Muscle of leg (tissue), 9 donors: ENCODE measurements around the gene HOATZ. TPM values are rescaled to one million over a fixed set of nuclear protein-coding genes. Genes with fewer than 3 reads are reported as not detected.

ENCODE experiments used
- polyA plus RNA-seq, 8 donors: library from polyadenylated mRNA; unstranded; fragments of 120-200 nt; gene quantifications; one replicate each; pipeline versions ENCODE4 v1.2.1 to v1.2.3, GENCODE V29; 2013; ENCODE audit warnings: inconsistent platforms in 1 of 8, low replicate concordance in 1 of 8; ENCODE audit not compliant: insufficient read length in 8 of 8, insufficient read depth in 1 of 8
- total RNA-seq: library from RNA; stranded (reverse); fragments of 120-200 nt; gene quantifications from one replicate; pipeline ENCODE4 v1.2.4, GENCODE V29; 2013

HOATZ gene
- total and polyA plus RNA-seq, 9 donors, result 0.09 to 0.60 (median 0.12) TPM; not detected in 2

Other genes with a start within 250 kb of the HOATZ start
- 2.7 TPM for gene POU2AF3, start 216.2 kb upstream of the HOATZ start, total RNA-seq
- gene POU2AF3, start 216.2 kb upstream of the HOATZ start, polyA plus RNA-seq, result 1 to 10 TPM; 3.8 to 6.2 (median 4.7) TPM
- 0.04 TPM for gene POU2AF1, start 135.5 kb upstream of the HOATZ start, total RNA-seq
- under 1 TPM; 0.05 to 0.39 (median 0.23) TPM for gene POU2AF1, start 135.5 kb upstream of the HOATZ start, polyA plus RNA-seq
- gene BTG4, start 2.4 kb upstream of the HOATZ start, total RNA-seq, result not detected
- not detected for gene BTG4, start 2.4 kb upstream of the HOATZ start, polyA plus RNA-seq
- gene LAYN, start 25.9 kb downstream of the HOATZ start, total RNA-seq, result 9.8 TPM
- gene LAYN, start 25.9 kb downstream of the HOATZ start, polyA plus RNA-seq, result 1 to 10 TPM; 3.4 to 9.5 (median 6.4) TPM
- gene SIK2, start 87.7 kb downstream of the HOATZ start, total RNA-seq, result 14.9 TPM
- 10 to 100 TPM; 15.0 to 27.4 (median 24.3) TPM for gene SIK2, start 87.7 kb downstream of the HOATZ start, polyA plus RNA-seq